ENCODE results near the gene TOMM34.

TOMM34 gene

GRCh38 chr20:44928595-44928994 is 31.6 kb downstream of the TOMM34 start:
- no peak for DNase-seq

DNA sequence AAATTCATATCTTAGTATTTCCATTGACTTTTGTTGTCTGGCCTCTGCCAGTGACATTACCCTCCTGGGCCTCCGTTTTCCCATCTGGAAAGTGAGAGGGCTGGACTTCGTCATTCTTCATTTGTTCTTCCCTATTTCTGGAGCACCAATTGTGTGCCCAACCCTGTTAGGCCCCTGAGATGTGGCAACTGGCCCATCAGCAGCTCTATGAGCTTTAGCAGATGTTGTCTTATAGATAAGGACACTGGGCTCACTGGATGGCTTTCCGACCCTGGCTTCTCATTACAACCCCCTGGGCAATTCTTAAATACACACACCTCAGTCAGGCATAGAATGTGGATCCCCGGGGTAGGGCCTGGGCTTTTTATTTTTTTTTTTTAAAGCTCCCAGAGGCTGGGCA is 35.7 kb downstream of the TOMM34 start:
- no peak for DNase-seq

- DNase-seq: no peak
Measured at GRCh38 chr20:44921447-44921846, 38.8 kb downstream of the TOMM34 start.

GRCh38 chr20:44918761-44919160 is 41.4 kb downstream of the TOMM34 start:
- DNase-seq: no peak

DNA sequence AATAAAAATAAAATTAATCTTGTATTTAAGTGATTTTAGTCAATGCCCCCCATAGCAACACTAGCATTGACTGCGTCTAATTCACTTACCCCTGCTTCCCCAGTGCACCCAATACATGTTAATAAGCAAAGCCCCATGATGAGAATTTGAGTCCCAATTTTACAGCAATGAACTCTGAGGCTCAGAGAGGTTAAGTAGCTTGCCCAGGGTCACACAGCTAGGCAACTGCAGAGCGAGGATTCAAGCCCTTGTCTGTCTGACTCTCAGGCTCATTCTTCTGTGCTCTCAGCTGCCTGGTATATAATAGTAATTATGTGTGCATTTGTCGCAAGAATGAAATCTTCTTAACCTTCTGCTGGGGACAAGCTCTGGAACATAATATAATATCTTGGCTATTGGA is 41.9 kb downstream of the TOMM34 start:
- DNase-seq: no peak

DNA sequence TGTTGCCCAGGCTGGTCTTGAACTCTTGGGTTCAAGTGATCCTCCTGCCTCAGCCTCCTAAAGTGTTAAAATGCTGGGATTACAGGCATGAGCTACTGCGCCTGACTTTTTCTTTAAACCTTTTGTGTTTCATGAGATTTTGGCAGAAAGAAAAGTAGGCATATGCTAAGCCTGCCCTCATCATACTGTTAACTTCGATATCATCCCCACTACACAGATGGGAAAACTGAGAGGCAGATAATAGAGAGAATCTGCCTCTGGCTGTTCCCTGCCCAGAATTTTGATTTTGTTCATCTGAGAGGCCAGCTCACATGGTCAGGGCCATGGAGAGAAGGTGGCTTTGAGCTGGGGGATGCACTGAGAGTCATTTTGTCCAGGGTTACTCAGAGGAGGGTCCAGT is 42.8 kb downstream of the TOMM34 start:
- no peak for DNase-seq

DNA sequence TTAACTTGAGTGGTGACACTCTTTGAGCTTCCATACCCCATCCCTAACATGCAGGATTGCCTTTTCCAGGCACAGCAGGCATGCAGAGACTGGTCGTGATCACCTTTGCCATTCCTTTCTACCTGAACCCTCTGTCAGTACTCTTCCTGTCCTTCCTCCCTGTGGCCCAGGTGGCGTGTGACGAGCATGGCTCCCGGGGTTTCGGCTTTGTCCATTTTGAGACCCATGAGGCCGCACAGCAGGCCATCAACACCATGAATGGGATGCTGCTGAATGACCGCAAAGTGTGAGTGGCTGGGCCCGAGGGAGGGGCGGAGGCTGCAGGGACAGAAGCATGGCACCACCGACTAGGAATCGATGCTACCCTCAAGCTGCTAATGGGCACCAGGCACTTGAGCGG is 43.6 kb downstream of the TOMM34 start:
- DNase-seq: no peak

GRCh38 chr20:44914924-44915323 is 45.3 kb downstream of the TOMM34 start:
- no peak for DNase-seq

DNA sequence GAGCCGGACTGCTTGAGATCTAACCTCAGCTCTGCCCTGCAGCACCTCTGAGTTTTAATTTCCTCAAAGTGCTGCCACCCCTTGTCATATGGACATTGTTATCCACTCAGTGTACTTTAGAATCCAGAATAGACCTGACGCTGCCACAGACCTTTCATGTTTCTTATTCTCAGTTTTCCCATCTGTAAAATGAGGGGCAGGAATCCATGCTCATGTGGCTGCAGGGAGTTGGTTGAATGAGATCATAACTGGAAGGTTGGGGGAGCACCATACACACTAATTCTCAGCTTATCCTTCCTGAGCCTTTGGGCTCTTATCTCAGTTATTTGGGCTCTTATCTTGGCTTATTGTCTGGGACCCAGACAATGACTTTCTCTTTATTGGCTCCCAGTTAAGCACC is 48.0 kb downstream of the TOMM34 start:
- no peak for DNase-seq

DNA sequence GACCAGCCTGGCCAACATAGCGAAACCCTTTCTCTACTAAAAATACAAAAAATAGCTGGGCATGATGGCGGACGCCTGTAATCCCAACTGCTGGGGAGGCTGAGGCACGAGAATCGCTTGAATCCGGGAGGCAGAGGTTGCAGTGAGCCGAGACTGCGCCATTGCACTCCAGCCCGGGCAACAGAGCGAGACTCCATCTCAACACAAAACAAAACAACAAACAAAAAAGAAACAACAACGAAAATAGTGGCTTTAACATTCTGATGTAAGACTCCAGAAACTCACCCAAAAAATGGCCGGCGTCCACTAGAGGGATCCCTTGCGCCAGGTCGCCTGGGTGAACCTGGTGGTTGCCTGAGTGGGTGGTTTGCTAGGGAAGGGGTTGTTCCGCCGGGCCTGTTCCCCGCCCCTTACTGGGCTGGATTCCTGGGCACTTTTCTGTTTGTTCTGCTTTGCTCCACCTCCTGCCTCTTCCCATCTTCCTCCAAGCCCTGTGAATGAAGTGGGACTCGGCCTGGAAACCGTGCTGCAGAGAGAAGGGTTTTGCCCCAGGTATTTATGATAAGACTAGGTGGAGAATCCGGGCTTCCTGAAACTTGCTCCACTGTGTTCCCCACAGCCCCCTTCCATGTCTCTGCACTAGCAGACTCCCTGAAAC is 48.8 kb downstream of the TOMM34 start:
- DNase-seq: peak; percentile 38 to 50

- no peak for DNase-seq
Measured at GRCh38 chr20:44910690-44911262, 49.4 kb downstream of the TOMM34 start.

- DNase-seq: peak; percentile 71 to 84
Measured at GRCh38 chr20:44909872-44910689, 50.1 kb downstream of the TOMM34 start, which contains the start of gene PABPC1L. Gene PABPC1L (plus strand): TSS chr20:44910060. CDS start chr20:44910144, 84 bp downstream.

DNA sequence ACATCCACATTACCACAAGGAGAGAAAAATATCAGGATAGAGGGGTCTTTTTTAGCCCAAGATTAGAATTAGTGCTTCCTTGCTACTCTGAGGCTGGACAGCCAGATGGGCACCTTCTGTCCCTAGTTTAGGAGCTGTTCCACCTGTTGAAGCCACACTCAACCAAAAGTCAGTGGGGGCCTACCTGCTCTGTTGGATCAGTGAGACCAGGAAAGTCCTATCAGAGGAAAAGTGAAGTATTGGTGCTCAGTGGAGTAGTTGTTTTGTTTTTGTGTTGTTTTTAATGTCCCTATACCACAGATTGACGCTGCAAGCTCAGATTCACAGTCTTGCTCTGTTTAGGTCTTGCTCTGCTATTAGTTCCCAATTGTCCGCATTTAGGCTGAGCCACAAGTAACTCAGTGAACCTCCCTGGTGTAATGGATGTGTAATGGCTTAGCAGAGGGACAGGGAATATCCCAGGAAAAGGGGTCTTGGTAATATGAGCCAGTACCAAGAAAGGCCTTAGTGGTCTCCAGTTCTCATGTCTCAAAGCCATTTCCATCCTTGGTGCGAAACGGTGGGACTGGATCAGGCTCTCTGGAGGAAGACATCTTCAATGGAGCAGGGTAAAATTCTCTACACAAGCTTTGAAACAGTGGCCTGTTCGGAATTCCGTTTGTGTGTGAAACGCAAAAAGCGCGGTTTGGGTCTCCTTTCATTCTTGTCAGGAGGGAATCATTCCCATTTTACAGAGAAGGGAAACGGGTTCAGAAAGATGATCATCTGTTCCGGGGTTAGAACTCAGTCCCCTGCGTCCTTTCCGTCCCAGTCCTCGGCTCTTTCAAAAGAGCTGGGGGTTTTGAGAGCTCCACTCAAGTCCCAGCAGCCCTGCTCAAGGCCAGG is 51.0 kb downstream of the TOMM34 start:
- DNase-seq: no peak

GRCh38 chr20:44904377-44904776 is 55.8 kb downstream of the TOMM34 start:
- no peak for DNase-seq

- no peak for DNase-seq
Measured at GRCh38 chr20:44901974-44902373, 58.2 kb downstream of the TOMM34 start.

DNA sequence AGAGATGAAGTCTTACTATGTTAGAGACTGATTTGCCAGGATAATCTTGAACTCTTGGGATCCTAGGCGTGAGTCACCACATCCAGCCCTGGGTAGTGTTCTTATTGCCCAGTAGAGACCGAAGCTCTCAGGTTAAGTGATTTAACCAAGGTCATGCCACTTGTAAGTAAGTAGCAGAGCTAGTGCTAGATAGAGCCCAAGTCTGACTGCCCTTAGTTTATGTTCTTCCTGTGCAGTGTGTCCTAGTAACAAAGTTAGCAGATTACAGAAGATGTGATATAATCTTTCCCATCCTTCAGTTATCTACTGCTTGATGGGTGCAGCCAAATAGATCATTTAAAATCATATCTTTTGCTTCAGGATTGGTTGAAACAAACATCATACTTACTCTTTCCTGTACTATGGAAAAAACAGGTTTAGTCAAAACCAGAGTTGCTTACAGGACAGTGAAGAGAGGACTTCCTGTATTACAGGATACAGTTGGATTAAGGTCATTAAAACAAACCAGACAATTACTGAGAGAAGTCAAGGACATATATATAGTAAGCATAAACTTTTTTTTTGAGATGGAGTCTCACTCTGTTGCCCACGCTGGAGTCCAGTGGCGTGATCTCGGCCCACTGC is 59.9 kb downstream of the TOMM34 start:
- no peak for DNase-seq

DNA sequence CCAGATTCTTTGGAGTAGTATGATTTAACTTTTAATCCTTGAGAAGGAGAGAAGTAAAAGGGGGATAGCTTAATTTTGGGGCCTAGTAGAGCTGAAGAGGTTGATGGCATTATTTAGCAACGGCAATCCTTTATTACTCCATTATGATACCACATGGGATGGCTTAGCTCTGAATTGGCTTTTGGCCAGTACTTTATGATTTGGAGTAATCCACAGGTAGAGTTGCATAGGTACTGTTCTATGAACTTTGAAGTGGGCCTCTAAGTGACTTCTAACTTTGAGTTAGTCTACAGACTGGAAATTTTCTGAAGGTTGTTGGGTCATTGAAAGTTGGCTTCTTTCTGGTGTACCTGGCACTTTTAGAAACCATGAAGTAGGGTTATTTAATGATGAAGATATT is 63.1 kb downstream of the TOMM34 start:
- no peak for DNase-seq

- DNase-seq: peak in 1 of 2 donors; percentile 27
Measured at GRCh38 chr20:44896583-44896982, 63.6 kb downstream of the TOMM34 start.

- no peak for DNase-seq
Measured at GRCh38 chr20:44894959-44895358, 65.2 kb downstream of the TOMM34 start.

Data from CD4-positive, alpha-beta T cell treated with Interferon alpha-2 for 1 hour (primary cell).